Hair follicle dermal papilla cell (primary cell): ENCODE data around the gene CD72. TPM values are rescaled to one million over a fixed set of nuclear protein-coding genes. Genes with fewer than 3 reads are reported as not detected.

ENCODE experiments used
- small RNA-seq: library from RNA; depleted of rRNA; stranded (forward); fragments of <200 nt; gene quantifications from one replicate; pipeline ENCODE3, GENCODE V24; 2012
- total RNA-seq: library from RNA; depleted of rRNA; stranded (reverse); fragments of >200 nt; gene quantifications from 2 replicates; pipeline ENCODE4 v1.2.3, GENCODE V29; 2012

Gene CD72, protein sequence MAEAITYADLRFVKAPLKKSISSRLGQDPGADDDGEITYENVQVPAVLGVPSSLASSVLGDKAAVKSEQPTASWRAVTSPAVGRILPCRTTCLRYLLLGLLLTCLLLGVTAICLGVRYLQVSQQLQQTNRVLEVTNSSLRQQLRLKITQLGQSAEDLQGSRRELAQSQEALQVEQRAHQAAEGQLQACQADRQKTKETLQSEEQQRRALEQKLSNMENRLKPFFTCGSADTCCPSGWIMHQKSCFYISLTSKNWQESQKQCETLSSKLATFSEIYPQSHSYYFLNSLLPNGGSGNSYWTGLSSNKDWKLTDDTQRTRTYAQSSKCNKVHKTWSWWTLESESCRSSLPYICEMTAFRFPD
- total RNA-seq = 0.73 and 1.1 TPM in 2 replicates

DNA sequence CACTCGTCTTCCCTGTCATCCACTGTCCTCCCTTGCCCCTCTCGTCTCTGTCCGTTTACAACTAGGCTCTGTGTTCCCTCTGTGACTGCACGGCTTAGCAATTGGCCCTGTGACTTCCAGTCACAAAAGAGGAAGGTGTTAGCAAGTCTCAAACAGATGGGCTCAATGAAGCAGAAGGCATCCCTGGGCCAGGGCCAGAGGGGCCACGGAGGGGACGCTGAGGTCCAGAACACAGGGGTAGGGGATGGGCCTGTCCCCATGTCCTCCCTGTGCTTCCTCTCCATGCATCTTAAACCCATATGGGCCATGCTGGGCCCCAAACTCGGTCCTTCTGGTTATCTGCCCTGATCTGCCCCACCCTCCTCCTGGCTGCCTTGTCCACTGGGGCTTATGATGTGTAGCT, at the start of gene CD72:
Gene CD72, minus strand, starts transcription at position 89 of the 403 bp plus-strand sequence. CDS start 110 bp downstream, outside the sequence.

DNA sequence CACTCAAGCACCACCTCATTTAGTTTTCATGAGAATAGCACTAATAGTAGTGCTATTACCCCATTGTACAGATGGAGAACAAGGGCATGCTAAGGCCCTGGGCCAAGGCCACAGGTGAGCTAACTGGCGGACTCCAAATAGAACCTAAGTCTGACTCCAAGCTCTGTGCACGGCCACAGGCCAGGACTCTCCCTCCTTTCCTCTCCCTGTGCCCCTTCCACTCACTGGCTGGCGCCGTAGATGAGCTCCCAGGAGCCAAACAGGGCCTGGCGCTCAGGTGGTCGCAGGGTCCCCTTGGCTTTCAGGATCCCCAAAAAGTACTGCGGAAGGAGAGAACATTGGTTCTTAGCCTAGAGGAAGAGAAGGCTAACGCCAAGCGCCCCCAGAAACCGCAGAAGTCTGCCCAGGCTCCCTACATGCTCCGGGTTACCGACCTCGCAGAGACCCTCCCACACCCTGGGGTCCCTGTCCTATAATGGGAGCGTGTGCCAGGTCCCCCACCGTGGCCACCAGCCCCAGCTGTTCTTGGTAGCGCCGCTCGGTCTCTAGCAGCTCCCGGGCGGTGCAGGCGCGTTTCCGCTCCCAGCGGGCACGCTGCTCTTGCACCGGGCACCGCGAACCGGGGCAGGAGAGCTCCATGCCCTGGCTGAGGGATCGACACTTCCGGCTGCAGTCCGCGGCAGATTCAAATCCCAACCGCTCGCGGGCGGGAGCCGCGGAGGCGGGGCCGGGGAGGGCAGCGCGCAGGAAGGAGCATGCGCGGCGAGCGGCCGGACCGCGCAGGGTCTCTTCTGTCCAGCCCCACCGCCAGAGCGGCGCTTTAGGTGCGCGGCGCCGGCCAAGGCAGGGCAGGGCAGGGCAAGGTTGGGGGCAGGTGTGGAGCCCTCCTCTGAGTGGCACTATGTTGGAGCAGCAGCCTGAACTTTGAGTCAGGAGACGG, 46.6 kb upstream of the CD72 start, which contains the start of gene ARHGEF39:
Gene ARHGEF39, minus strand, starts transcription at position 665 of the 940 bp plus-strand sequence. Its CDS starts 26 bp downstream, at position 639.

DNA sequence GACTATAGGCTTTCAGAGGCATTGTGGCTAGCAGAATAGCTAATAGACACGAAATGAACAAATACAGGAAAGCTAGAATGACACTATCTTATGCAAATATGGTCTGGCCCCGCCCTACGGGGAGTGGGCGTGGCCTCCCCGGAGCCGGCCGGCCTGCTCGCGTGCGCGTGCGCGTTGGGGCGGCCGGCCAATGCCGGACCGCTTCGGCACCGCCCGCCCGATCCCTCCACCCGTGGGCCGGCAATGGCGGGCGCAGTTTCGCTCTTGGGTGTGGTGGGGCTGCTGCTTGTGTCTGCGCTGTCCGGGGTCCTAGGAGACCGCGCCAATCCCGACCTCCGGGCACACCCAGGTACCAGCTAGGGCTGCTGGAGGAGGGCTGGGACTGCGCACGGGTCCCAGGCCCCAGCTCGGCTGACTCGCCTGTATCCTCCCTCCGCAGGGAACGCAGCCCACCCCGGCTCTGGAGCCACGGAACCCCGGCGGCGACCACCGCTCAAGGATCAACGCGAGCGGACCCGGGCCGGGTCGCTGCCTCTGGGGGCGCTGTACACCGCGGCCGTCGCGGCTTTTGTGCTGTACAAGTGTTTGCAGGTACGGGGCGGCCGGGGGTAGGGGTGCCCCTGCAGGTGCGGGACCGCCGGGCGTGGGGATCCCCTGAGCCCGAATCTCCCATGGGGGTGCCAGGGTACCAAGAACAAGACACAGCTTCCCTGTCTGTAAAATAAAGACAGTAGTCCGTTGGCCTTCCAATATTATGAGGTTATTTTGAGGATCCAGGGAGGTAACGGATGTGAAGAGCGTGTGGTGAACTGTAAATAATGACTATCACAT, 40.1 kb upstream of the CD72 start, which contains the start of gene CCDC107:
Gene CCDC107, plus strand, starts transcription at position 156 of the 831 bp plus-strand sequence. Its CDS starts 88 bp downstream, at position 244.

DNA sequence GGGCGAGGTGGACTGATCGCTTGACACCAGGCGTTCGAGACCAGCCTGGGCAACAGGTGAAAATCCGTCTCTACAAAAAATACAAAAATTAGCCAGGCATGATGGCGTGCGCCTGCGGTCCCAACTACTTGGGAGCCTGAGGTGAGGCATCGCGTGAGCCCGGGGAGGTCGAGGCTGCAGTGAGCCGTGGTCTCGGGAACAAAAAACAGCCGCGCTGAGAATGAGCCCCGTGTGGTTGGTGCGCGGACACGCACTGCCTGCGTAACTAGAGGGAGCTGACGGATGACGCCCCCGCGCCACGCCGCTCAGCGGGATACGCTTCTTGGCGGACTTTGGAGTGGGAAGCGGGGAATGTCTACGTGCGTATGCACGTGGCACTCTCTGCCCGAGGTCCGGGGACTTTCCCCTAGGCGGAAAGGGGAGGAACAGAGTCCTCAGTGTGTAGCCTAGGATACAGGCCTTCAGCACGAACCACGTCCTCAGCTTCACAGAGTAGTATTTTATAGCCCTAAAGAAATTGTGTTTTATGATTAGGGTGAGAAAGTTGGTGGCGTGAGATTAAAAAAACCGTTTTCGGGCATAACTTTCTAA, 39.4 kb upstream of the CD72 start, which contains the start of gene RMRP:
Gene RMRP, minus strand, starts transcription at position 474 of the 591 bp plus-strand sequence.

DNA sequence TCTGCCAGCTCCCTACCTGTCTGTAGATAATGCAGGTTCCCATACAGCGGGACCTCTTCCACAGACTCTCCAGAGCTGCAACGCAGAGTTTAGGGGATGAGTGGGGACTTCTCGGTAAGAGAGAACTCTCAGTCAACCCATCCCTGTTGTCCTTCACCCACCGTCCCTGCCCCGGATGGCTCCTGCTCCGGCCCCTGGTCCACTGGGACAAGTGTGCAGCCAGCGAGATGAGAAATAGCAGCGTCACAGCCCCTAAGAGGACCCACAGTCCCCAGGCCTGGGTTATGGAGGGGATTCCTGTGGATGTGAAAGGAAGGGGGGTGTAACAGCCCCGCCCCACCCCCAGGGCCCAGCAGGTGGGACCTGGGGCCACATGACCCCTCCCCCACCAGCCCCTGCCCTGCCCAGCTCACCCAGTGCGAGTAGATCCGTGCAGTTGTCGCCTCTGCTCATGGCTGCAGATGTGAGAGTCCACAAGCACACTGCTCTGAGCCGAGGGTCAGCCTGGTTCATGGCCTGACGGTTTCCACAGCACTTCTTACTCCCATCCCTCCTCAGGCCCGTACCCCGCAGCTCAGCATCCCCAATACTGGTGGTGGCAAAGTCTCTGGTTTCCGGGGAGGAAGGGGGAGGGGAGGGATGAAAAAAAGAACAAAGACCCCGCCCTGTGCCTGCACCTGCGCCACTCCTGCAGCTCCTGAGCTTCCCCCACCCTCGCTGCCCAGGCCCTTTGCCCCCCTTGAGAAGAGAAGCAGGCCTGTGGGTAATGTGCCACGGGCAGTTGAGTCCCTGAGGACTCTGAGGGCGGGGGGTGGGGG, 32.3 kb upstream of the CD72 start, which contains the start of gene SIT1:
Gene SIT1, minus strand, starts transcription at position 591 of the 818 bp plus-strand sequence. Its CDS starts 78 bp downstream, at position 513.

DNA sequence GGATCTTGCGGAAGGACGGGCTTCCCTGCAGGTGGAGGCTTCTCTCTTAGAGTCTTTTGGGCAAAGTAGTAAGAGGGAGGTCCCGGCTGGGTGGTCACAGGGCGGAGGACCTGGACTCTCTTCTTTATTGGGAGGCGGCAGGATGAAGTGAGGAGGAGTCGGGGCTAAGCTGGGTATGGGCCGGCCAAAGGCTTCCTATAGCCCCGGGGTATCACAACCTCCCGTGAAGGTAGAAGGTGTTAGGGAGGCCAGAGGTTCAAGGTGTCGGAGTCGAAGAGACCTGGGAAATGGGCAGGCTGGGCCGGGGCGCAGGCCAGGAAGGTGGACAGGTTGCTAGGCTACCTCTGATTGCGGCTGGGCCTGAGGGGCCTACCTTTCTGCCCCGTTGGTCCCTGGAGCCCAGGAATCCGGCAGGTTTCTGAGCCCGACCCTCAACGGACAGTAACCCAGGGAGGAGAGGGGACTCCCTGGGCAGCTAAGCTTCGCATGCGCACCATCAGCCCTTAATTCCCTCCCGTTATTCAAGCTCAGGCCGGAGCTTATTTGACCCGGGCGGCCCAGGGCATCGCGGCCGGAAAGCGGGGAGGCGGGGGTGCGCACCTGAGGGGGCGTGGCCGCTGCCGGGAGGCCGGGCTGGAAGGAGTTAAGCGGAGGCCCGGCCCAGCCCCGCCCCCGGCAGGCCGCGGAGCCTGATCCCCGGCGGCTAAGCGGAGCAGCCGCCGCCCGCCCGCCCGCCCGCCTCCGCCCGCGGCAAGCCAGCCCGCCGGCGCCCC, 13.4 kb downstream of the CD72 start, which contains the start of gene TESK1:
Gene TESK1, plus strand, starts transcription at position 685 of the 773 bp plus-strand sequence. CDS start 358 bp downstream, outside the sequence.

Small RNA genes lying within 50 kb of the gene (small RNA-seq; reads per million reads assigned to genes)
- gene MIR4667 (not detected), gene RMRP (not detected), gene RPS29P17 (not detected)

Other genes with a start within 250 kb of the CD72 start
- 50.0 and 60.8 TPM in 2 replicates for gene RUSC2, start 128.3 kb downstream of the CD72 start, total RNA-seq
- gene TESK1, start 13.2 kb downstream of the CD72 start, total RNA-seq = 20.1 and 20.6 TPM in 2 replicates
- gene SIT1, start 32.5 kb upstream of the CD72 start, total RNA-seq = not detected in 2 replicates
- gene RMRP, start 39.6 kb upstream of the CD72 start, total RNA-seq = 68,660 and 79,842 TPM in 2 replicates
- 11.4 and 15.8 TPM in 2 replicates for gene CCDC107, start 39.9 kb upstream of the CD72 start, total RNA-seq
- gene ARHGEF39, start 46.8 kb upstream of the CD72 start, total RNA-seq = 0.12 and 0.49 TPM in 2 replicates
- 0.16 TPM in 1 of 2 replicates, not detected in the other for gene CA9, start 55.5 kb upstream of the CD72 start, total RNA-seq
- gene TPM2, start 71.5 kb upstream of the CD72 start, total RNA-seq = 451 and 795 TPM in 2 replicates
- 543 and 559 TPM in 2 replicates for gene TLN1, start 113.8 kb upstream of the CD72 start, total RNA-seq
- gene CREB3, start 114.3 kb upstream of the CD72 start, total RNA-seq = 61.7 and 78.1 TPM in 2 replicates
- 36.2 and 37.3 TPM in 2 replicates for gene GBA2, start 130.8 kb upstream of the CD72 start, total RNA-seq
- gene RGP1, start 130.9 kb upstream of the CD72 start, total RNA-seq = 21.6 and 22.1 TPM in 2 replicates
- gene MSMP, start 135.9 kb upstream of the CD72 start, total RNA-seq = not detected in 2 replicates
- gene NPR2, start 173.2 kb upstream of the CD72 start, total RNA-seq = 14.9 and 23.2 TPM in 2 replicates
- gene SPAG8, start 193.8 kb upstream of the CD72 start, total RNA-seq = 0.49 and 2.1 TPM in 2 replicates
- gene HINT2, start 196.6 kb upstream of the CD72 start, total RNA-seq = 8.0 and 11.4 TPM in 2 replicates
- gene FAM221B, start 210.3 kb upstream of the CD72 start, total RNA-seq = not detected in 2 replicates
- 3.7 and 6.1 TPM in 2 replicates for gene TMEM8B, start 210.8 kb upstream of the CD72 start, total RNA-seq